Fibroblast of mammary gland (primary cell): ENCODE data around the gene HAX1.
"Not testable (repeated sequence)": the region's sequence is repeated elsewhere in the genome, so short reads cannot be mapped to it uniquely, and the experiment has no call there.

Experiments
- DNase-seq: peaks from one replicate; pipeline ENCODE4 v3.0.0-alpha.2; 2010; ENCODE audit warnings: low read depth
- H3K4me3 ChIP-seq: 2 replicates; pipeline ENCODE4 v1.5.1; 2011; ENCODE audit warnings: low read depth, mild to moderate bottlenecking, low read length, moderate library complexity; ENCODE audit not compliant: control insufficient read depth
- TF ChIP-seq, protein P1 (sequence below): conservative IDR thresholded peaks from 2 replicates; pipeline ENCODE4 v1.5.1; 2011; ENCODE audit warnings: low read depth, low read length, inconsistent platforms; ENCODE audit not compliant: control insufficient read depth, insufficient read depth

Gene HAX1

DNA sequence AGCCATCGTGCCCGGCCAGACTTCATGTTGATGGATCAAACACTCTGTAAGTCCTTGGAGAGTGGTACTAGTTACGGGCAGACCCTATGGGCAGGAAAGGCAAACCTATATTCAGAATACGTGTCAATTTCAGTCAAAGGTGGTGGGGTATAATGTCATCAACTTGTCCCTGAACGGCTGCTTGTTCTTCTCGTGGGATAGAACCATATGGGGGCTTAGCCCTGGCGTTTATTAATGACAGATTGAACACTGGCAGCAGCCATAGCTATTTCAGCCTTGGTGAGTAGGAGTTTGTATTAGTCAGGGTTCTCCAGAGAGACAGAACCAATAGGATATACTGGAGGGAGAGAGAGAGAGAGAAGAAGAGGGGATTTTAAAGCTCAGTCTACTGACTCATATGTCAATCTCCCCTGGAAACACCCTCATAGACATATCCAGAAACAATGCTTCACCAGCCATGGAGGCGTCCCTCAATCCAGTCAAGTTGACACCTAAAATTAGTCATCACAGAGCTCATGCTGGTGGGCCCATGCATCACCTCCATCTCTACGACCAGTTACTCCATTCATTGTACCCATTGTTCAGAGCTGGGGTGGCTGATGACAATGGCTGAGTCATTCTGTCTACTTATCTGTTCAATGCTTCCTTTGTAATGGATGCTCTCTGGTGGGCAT, 32.4 kb downstream of the HAX1 start:
- H3K4me3 ChIP-seq, result no peak overlapping the region
- DNase-seq, result peak; percentile 43
- TF ChIP-seq, protein P1, sequence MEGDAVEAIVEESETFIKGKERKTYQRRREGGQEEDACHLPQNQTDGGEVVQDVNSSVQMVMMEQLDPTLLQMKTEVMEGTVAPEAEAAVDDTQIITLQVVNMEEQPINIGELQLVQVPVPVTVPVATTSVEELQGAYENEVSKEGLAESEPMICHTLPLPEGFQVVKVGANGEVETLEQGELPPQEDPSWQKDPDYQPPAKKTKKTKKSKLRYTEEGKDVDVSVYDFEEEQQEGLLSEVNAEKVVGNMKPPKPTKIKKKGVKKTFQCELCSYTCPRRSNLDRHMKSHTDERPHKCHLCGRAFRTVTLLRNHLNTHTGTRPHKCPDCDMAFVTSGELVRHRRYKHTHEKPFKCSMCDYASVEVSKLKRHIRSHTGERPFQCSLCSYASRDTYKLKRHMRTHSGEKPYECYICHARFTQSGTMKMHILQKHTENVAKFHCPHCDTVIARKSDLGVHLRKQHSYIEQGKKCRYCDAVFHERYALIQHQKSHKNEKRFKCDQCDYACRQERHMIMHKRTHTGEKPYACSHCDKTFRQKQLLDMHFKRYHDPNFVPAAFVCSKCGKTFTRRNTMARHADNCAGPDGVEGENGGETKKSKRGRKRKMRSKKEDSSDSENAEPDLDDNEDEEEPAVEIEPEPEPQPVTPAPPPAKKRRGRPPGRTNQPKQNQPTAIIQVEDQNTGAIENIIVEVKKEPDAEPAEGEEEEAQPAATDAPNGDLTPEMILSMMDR, result no peak

DNA sequence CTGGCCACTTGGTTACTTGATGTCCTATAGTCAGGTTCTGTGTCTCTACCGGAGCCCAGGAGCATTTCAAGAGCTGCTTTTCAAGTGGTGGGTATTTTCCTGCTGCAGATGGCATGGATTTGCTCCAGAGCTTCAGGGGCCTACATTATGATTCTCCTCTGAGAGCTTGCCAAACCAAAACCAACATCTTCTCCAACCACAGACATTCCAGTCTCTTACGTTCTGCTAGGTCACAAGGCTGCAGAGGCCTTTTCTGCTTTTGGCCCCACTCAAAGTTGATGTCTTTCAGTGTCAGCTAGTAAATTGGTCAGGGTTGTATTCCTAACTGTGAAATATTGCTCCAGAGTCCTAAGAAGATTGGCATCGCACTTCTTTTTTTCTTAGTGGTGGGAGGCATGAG, 33.7 kb downstream of the HAX1 start:
- no peak overlapping the region for H3K4me3 ChIP-seq
- no peak for DNase-seq
- TF ChIP-seq, protein P1, result no peak

DNA sequence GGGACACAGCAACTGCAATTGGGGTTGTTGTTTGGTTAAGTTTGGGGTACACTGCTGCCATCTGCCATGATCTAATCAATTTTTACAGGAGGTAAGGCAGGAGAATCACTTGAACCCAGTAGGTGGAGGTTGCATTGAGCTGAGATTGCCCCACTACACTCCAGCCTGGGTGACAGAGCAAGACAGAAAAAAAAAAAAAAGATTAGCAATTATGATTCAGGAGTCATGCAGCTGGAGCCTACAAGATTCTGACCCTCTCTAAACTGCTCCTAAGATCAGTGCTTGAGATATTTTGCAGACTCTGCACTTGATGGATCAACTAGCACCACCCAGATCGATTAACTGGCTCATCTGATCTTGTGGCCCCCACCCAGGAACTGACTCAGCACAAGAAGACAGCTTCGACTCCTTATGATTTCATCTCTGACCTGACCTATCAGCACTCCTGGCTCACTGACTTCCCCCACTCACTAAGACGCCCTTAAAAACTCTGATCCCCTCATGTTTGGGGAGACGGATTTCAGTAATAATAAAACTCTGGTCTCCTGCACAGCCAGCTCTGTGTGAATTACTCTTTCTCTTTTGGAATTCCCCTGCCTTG, 35.3 kb downstream of the HAX1 start:
- not testable (repeated sequence) for DNase-seq, H3K4me3 ChIP-seq

DNA sequence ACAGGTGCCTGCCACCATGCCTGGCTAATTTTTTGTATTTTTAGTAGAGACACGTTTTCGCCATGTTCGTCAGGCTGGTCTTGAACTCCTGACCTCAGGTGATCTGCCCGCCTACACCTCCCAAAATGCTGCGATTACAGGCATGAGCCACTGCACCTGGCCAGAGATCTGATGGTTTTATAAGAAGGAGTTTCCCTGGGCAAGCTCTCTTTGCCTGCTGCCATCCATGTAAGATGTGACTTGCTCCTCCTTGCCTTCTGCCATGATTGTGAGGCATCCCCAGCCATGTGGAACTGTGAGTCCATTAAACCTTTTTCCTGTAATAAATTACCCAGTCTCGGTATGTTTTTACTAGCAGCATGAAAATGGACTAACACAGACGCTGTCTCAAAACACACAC, 36.7 kb downstream of the HAX1 start:
- not testable (repeated sequence) for DNase-seq

DNA sequence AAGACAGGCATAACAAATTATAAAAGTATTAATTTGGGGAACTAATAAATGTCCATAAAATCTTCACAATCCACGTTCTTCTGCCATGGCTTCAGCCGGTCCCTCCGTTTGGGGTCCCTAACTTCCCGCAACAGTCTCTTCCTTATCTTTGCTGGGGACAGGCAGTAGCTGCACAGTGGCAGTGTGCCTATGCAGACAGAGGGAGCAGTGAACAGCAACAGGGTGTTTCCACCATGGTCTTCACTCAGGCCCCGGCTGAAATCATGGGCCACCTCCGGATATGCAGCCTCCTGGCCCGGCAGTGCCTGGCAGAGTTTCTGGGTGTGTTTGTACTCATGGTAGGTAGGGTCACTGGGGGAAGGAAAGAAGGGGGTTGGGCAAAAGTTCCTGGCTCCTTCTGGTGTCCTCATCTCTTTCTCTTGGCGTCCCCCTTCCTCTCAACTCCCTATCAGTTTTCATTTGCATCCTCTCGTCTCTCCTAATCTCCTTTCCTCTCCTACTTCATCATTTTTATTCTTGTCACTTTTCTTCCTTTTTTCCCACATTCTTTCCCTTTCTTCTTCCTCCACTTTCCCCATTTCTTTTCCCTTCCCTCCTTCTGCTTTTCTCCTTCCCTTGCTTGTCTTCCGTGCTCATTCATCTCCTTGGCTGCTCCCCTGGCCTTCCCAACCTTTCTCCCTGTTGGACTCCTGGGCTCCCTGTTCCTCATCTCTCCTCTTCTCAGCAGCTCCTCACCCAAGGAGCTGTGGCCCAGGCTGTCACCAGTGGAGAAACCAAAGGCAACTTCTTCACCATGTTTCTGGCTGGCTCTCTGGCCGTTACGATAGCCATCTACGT, 40.0 kb downstream of the HAX1 start:
- not testable (repeated sequence) for H3K4me3 ChIP-seq, DNase-seq

More for the DNA sequence above, 36.7 kb downstream of the HAX1 start:
- not testable (repeated sequence) for H3K4me3 ChIP-seq

DNA sequence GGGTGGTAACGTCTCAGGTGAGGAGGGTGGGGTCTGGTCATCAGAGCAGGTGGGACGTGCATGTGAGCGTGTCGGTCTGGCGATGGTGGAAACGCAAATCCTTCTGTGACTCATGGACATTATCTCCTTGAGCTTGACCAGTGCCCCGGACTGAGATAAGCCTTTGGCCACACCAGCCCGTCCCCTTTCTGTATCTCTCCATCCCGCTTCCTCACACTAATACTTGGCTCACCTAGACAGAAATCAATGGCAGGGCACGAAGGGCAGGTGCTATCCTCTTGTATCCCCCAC, 40.6 kb downstream of the HAX1 start:
- no peak overlapping the region for H3K4me3 ChIP-seq
- DNase-seq, result no peak
- TF ChIP-seq, protein P1, result no peak

DNA sequence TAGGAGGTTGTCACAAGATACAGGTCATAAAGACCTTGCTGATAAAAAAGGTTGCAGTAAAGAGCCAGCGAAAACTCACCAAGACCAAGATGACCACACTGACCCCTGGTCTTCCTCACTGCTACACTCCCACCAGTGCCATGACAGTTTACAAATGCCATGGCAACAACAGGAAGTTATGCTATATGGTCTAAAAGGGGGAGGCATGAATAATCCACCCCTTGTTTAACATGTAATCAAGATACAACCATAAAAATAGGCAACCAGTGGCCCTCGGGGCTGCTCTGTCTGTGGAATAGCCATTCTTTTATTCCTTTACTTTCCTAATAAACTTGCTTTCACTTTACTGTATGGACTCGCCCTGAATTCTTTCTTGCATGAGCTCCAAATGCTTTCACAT, 41.8 kb downstream of the HAX1 start:
- H3K4me3 ChIP-seq, result not testable (repeated sequence)

DNA sequence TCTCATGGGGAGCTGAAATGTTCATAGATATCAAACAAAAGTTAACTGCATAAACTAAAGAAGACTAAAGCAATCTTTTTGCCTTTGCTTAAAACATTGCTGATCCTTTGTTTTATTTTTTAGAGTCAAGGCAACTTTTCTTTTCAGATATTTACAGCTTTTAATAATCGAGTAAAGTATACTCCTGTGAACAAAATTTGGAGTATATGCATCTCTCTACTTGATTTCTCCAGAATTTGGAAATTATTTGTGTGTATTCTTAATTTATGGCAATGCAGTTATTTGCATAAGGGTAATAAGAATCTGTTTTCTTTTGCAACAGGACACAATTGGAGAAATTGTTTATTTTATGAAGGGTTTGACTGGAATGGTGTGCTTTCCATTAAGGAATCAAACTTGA, 44.3 kb downstream of the HAX1 start:
- DNase-seq, result no peak
- no peak overlapping the region for H3K4me3 ChIP-seq
- TF ChIP-seq, protein P1, result no peak

More for the DNA sequence above, 41.8 kb downstream of the HAX1 start:
- DNase-seq, result not testable (repeated sequence)

DNA sequence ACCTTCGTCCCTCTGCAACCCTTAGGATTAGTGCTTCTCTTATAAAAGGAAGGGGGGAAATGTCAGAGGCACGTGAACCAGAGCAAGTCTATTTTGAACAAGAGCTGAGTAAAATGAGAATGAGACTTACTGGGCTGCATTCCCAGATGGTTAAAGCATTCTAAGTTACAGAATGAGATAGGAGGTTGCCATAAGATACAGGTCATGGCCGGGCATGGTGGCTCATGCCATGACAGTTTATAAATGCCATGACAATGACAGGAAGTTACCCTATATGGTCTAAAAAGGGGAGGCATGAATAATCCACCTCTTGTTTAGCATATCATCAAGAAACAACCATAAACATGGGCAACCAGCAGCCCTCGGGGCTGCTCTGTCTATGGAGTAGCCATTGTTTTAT, 46.0 kb downstream of the HAX1 start:
- no peak for DNase-seq
- no peak overlapping the region for H3K4me3 ChIP-seq
- TF ChIP-seq, protein P1, result no peak
